Measurements from ENCODE around the gene CDK6. TPM values are rescaled to one million over a fixed set of nuclear protein-coding genes. Genes with fewer than 3 reads are reported as not detected.

The CDK6 gene
- total RNA-seq, 1 experiment from 2014 or later: 175 TPM

- no peak for DNase-seq
- Histone ChIP-seq H3K4me3 (ENCODE audit: low read depth, low read length) (no peak overlapping the region), H3K9me3 (no peaks in the 10 kb centered on the region), H3K27me3 (replicated peaks; ENCODE audit: control insufficient read depth, insufficient read depth, low read length) (no peaks in the 10 kb centered on the region), H3K36me3 (ENCODE audit: control insufficient read depth, insufficient read depth, low read length) (no peaks in the 10 kb centered on the region; the same call in 1 of the 2 replicates), H3K4me1 (no peaks in the 10 kb centered on the region)
- ChIA-PET CTCF (no interaction called here), POLR2A (no interaction called here)
- Mint-ChIP-seq H3K4me3 (ENCODE audit: unreplicated experiment) (no peak overlapping the region), H3K36me3 (ENCODE audit: insufficient read depth, unreplicated experiment) (peaks cover 73% of the 10 kb centered on the region), H3K27ac (ENCODE audit: unreplicated experiment) (no peak overlapping the region), H3K4me1 (ENCODE audit: low read depth, unreplicated experiment) (peaks cover 14% of the 10 kb centered on the region), H3K9me3 (ENCODE audit: unreplicated experiment) (no peaks in the 10 kb centered on the region), H3K27me3 (ENCODE audit: insufficient read depth, unreplicated experiment) (no peaks in the 10 kb centered on the region)
- no peak for TF ChIP-seq CTCF (IDR thresholded peaks at IDR 0.05; ENCODE audit: insufficient read depth in 1 of 2, low read depth in 1 of 2, low read length in 1 of 2, severe bottlenecking in 1 of 2, unreplicated experiment in 1 of 2)
- BruUV-seq (replicated peaks): no TSS peak
- intact Hi-C loops (cut with micrococcal nuclease; ENCODE audit: unreplicated experiment): no loop called here
These were observed 62.6 kb downstream of the CDK6 start for GRCh38 chr7:92773808-92774207.

- no peak overlapping the region for H3K4me3 ChIP-seq (ENCODE audit: low read depth, low read length)
- no peaks in the 10 kb centered on the region for H3K9me3 Mint-ChIP-seq (ENCODE audit: unreplicated experiment)
- H3K27me3 Mint-ChIP-seq (ENCODE audit: insufficient read depth, unreplicated experiment): no peaks in the 10 kb centered on the region
- H3K36me3 Mint-ChIP-seq (ENCODE audit: insufficient read depth, unreplicated experiment): peaks cover 72% of the 10 kb centered on the region
- H3K27ac Mint-ChIP-seq (ENCODE audit: unreplicated experiment): no peak overlapping the region
- H3K9me3 ChIP-seq: no peaks in the 10 kb centered on the region
- POLR2A ChIA-PET: no interaction called here
- peaks cover 34% of the 10 kb centered on the region for H3K4me1 ChIP-seq
- intact Hi-C loops (cut with micrococcal nuclease; ENCODE audit: unreplicated experiment): no loop called here
- H3K36me3 ChIP-seq (ENCODE audit: control insufficient read depth, insufficient read depth, low read length): no peaks in the 10 kb centered on the region; the same call in 1 of the 2 replicates
- no peak overlapping the region for H3K4me3 Mint-ChIP-seq (ENCODE audit: unreplicated experiment)
- no TSS peak for BruUV-seq (replicated peaks)
- CTCF ChIA-PET: no interaction called here
- no peaks in the 10 kb centered on the region for H3K27me3 ChIP-seq (replicated peaks; ENCODE audit: control insufficient read depth, insufficient read depth, low read length)
- TF ChIP-seq CTCF (IDR thresholded peaks at IDR 0.05; ENCODE audit: insufficient read depth in 1 of 2, low read depth in 1 of 2, low read length in 1 of 2, severe bottlenecking in 1 of 2, unreplicated experiment in 1 of 2): no peak
- no peak for DNase-seq
- peaks cover 50% of the 10 kb centered on the region for H3K4me1 Mint-ChIP-seq (ENCODE audit: low read depth, unreplicated experiment)
These were observed 66.5 kb downstream of the CDK6 start for GRCh38 chr7:92769844-92770243.

DNA sequence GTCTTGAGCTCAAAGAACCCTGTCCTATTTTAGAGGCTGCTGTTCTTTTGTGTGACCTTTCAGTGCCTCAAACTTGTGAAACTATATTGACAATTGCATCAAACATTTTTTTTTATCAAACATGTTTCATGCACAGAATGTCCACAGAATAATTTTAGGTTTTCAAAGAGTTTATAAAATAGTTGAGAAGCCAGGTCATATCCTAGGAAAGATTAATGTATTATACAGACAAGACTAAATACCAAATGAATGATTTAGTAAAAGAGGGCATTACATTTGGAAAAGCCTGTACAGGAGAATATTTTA is 67.0 kb downstream of the CDK6 start:
- ChIA-PET POLR2A (no interaction called here), CTCF (no interaction called here)
- Mint-ChIP-seq H3K36me3 (ENCODE audit: insufficient read depth, unreplicated experiment) (peaks cover 71% of the 10 kb centered on the region), H3K27me3 (ENCODE audit: insufficient read depth, unreplicated experiment) (no peaks in the 10 kb centered on the region), H3K4me3 (ENCODE audit: unreplicated experiment) (no peak overlapping the region), H3K9me3 (ENCODE audit: unreplicated experiment) (no peaks in the 10 kb centered on the region), H3K27ac (ENCODE audit: unreplicated experiment) (no peak overlapping the region), H3K4me1 (ENCODE audit: low read depth, unreplicated experiment) (peaks cover 50% of the 10 kb centered on the region)
- Histone ChIP-seq H3K36me3 (ENCODE audit: control insufficient read depth, insufficient read depth, low read length) (no peaks in the 10 kb centered on the region; the same call in 1 of the 2 replicates), H3K4me3 (ENCODE audit: low read depth, low read length) (no peak overlapping the region), H3K9me3 (no peaks in the 10 kb centered on the region), H3K4me1 (peaks cover 39% of the 10 kb centered on the region), H3K27me3 (replicated peaks; ENCODE audit: control insufficient read depth, insufficient read depth, low read length) (no peaks in the 10 kb centered on the region)
- DNase-seq: no peak
- no TSS peak for BruUV-seq (replicated peaks)
- intact Hi-C loops (cut with micrococcal nuclease; ENCODE audit: unreplicated experiment): no loop called here
- TF ChIP-seq CTCF (IDR thresholded peaks at IDR 0.05; ENCODE audit: insufficient read depth in 1 of 2, low read depth in 1 of 2, low read length in 1 of 2, severe bottlenecking in 1 of 2, unreplicated experiment in 1 of 2): no peak
